H1 (cell line): ENCODE measurements around the gene MACROD2. TPM values are rescaled to one million over a fixed set of nuclear protein-coding genes. Genes with fewer than 3 reads are reported as not detected.

Experiments used
- CBX5 ChIP-seq: fragments of 300-800, 300-1000 bp; sonication (generic); IDR thresholded peaks from 2 replicates; pipeline ENCODE4 v1.7.1; 2016; ENCODE audit warnings: antibody characterized with exemption, low read length, low read depth
- CHD1 ChIP-seq: IDR thresholded peaks from 2 replicates; pipeline ENCODE4 v1.6.1; 2012; ENCODE audit warnings: low read depth, low read length, improper control_type of control experiment
- CTCF ChIP-seq, 3 experiments: IDR thresholded peaks; 1 replicate in 2 of 3; 2 replicates in 1 of 3; pipeline versions ENCODE4 v1.5.1 to v1.6.1; 2011; ENCODE audit warnings: low read length in 3 of 3, mild to moderate bottlenecking in 3 of 3, inconsistent platforms in 2 of 3, low read depth in 1 of 3, moderate library complexity in 1 of 3; ENCODE audit not compliant: insufficient read depth in 1 of 3; ENCODE audit errors: control extremely low read depth in 1 of 3
- EGR1 ChIP-seq: IDR thresholded peaks from 2 replicates; pipeline ENCODE4 v1.6.1; 2011; ENCODE audit warnings: low read depth, low read length, borderline replicate concordance
- POU5F1 ChIP-seq: IDR thresholded peaks from 2 replicates; pipeline ENCODE4 v1.6.1; 2011; ENCODE audit warnings: low read depth, mild to moderate bottlenecking, low read length, moderate library complexity
- TCF12 ChIP-seq: IDR thresholded peaks from 2 replicates; pipeline ENCODE4 v1.6.1; 2011; ENCODE audit warnings: low read depth, mild to moderate bottlenecking, low read length
- polyA plus RNA-seq, 7 experiments: library from polyadenylated mRNA; depleted of rRNA in 3 of 7; stranded (reverse) in 5 of 7; unstranded in 2 of 7; fragments of >200 nt in 5 of 7; fragments of 200-250 nt in 2 of 7; gene quantifications; 1 replicate in 5 of 7; 2 replicates in 1 of 7; 4 replicates in 1 of 7; pipeline versions ENCODE4 v1.2.1 to v1.2.3, GENCODE V29; 2011 to 2013; ENCODE audit warnings: missing spikeins in 2 of 7, mixed read lengths in 2 of 7
- total RNA-seq: library from RNA; stranded (reverse); fragmentation: NEBNext Ultra II Directional; extraction: Animal tissue kit (Norgen Biotek cat#: 25700); gene quantifications from 2 replicates; pipeline ENCODE4 v1.2.1, GENCODE V29; 2021

The MACROD2 gene
- total and polyA plus RNA-seq, 2 of the 8 experiments (the other 6 are each of a cell fraction or from before 2014, with no cell fraction given): 0.70 to 3.9 TPM

DNA sequence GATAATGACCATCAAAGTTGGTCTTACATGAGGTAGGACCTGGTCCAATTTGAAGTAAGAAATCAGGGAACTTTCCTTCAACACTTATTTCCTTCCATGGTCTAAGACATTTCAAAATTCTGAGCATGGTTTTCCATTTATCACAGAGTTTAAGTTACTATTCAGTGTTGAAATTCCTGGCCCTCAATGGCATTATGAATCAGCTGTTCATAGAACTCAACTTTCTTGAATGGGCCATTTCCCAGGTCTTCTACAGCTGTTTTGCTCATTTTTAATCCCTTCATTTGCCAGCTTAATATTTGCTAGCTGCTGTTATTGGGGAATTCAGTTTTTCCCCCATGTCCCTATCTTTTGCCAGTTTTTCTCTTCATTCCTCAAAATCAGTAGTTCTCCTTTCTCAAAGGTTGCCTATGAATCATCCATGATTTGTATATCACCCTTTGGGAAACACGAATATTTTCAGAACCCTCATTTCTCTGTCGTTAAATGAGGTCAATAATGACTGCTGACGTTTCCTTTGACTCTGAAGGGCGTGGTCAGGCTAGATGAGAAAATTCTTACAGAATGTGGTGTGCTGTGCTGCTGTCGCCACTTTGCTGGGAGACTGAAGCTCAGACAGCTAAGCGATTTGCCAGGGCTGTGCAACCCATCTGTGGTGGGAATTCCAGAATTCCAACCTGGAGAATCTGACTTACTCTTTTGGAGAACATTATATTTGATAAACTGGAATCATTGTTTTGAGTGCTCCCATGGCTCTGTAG is 558.6 kb downstream of the MACROD2 start (continued):
- TF ChIP-seq CTCF (IDR thresholded peaks at IDR 0.05; ENCODE audit: control extremely low read depth in 1 of 3, insufficient read depth in 1 of 3, low read depth in 1 of 3, low read length in 3 of 3): no peak
- no peak for TF ChIP-seq CBX5
- no peak for TF ChIP-seq POU5F1
- no peak for TF ChIP-seq EGR1
- TF ChIP-seq TCF12: no peak
- TF ChIP-seq CHD1: no peak
- TF ChIP-seq, all 59 proteins: peak for 0
